ENCODE results near the gene FAM20A. TPM values are rescaled to one million over a fixed set of nuclear protein-coding genes. Genes with fewer than 3 reads are reported as not detected.
"Not testable (repeated sequence)": the region's sequence is repeated elsewhere in the genome, so short reads cannot be mapped to it uniquely, and the experiment has no call there.

Gene FAM20A
- total RNA-seq, 4 donors from 2014 or later, result 0.80 to 3.1 (median 1.4) TPM

DNA sequence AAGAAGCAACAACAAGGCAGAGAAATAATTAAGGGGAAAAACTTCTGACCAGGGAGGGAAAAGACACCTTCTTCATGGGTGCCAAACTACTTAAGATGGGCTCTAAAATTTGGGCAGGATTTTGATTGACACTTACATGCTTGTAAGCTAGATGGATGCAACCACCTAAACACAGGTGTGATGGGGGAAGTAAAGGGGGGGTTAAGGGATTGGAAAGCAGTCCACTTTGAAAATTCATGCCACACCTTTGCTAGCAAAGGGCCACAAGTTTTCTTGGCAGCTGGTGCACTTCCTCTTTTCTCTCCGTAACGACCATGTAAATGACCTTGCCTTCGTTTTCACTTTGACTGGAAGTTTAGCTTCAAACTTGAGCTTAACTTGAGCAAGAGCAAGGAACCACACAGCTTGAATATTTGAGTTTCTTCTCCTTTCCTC, 103.3 kb downstream of the FAM20A start:
- no peaks in the 10 kb centered on the region for H3K36me3 ChIP-seq
- ATAC-seq (no peak), DNase-seq (no peak)
- peaks cover 0 to 6% of the 10 kb centered on the region in 2 donors for H3K4me1 ChIP-seq
- no peak for TF ChIP-seq POLR2A (IDR thresholded peaks at IDR 0.05)
- TF ChIP-seq, protein P1, sequence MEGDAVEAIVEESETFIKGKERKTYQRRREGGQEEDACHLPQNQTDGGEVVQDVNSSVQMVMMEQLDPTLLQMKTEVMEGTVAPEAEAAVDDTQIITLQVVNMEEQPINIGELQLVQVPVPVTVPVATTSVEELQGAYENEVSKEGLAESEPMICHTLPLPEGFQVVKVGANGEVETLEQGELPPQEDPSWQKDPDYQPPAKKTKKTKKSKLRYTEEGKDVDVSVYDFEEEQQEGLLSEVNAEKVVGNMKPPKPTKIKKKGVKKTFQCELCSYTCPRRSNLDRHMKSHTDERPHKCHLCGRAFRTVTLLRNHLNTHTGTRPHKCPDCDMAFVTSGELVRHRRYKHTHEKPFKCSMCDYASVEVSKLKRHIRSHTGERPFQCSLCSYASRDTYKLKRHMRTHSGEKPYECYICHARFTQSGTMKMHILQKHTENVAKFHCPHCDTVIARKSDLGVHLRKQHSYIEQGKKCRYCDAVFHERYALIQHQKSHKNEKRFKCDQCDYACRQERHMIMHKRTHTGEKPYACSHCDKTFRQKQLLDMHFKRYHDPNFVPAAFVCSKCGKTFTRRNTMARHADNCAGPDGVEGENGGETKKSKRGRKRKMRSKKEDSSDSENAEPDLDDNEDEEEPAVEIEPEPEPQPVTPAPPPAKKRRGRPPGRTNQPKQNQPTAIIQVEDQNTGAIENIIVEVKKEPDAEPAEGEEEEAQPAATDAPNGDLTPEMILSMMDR (IDR thresholded peaks at IDR 0.05 in 4 of 5, conservative IDR thresholded peaks at IDR 0.05 in 1 of 5), result no peak
- in situ Hi-C loops (cut with MboI; ENCODE audit: low sequenced_read_pairs in 4 of 4), result no loop called here
- no peaks in the 10 kb centered on the region for H3K27me3 ChIP-seq
- no peak overlapping the region for H3K4me3 ChIP-seq
- intact Hi-C loops (cut with DNase I; ENCODE audit: low total_unique reads), result no loop called here
- no peaks in the 10 kb centered on the region for H3K9me3 ChIP-seq
- no peak overlapping the region for H3K27ac ChIP-seq

DNA sequence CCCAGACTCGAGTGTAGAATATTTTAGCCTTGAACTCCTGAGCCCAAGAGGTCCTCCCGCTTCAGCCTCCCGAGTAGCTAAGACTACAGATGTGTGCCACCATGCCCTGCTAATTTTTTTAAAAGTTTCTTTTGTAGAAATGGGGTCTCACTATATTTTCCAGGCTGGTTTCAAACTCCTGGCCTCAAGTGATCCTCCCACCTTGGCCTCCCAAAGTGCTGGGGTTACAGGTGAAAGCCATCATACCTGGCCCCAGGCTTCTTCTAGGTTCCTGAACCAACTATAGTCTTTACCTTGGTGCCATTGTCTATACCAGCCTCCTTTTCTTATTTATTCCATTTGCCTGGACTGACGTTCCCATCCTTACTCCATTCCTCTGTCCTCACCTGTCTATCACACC, 106.1 kb downstream of the FAM20A start:
- H3K27ac ChIP-seq, result no peak overlapping the region
- H3K27me3 ChIP-seq, result no peaks in the 10 kb centered on the region
- H3K4me3 ChIP-seq, result no peak overlapping the region
- H3K9me3 ChIP-seq, result no peaks in the 10 kb centered on the region
- H3K4me1 ChIP-seq, result peaks cover 3 to 20% of the 10 kb centered on the region in 2 donors
- ATAC-seq, result no peak
- intact Hi-C loops (cut with DNase I; ENCODE audit: low total_unique reads) (no loop called here), in situ Hi-C loops (cut with MboI; ENCODE audit: low sequenced_read_pairs in 4 of 4) (no loop called here)
- DNase-seq, result no peak
- no peaks in the 10 kb centered on the region for H3K36me3 ChIP-seq
- TF ChIP-seq, protein P1 (IDR thresholded peaks at IDR 0.05 in 4 of 5, conservative IDR thresholded peaks at IDR 0.05 in 1 of 5), result no peak
- TF ChIP-seq POLR2A (IDR thresholded peaks at IDR 0.05), result no peak

DNA sequence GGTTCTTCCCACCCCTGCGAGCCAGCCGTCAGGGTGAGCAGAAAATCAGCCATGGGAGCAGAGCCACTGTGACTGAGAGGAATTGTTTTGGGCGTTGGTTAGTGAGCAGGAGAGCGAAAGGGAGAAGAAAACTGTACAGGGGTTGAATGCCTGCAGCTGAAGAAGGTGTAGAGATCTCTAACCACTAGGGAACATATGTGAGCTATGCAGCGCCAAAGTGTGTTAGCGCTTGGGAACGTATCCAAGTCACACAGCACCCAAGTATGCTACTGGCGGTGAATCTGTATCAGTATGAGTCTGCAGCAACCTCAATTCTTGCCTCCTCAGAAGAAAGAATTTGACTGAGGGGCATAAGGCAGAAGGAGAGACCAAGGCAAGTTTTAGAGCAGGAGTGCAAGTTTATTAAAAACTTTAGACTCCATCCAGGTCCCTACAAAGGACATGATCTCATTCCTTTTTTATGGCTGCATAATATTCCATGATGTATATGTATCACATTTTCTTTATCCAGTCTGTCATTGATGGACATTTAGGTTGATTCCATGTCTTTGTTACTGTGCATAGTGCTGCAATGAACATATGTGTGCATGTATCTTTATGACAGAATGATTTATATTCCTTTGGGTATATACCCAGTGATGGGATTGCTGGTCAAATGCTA, 108.6 kb downstream of the FAM20A start:
- Histone ChIP-seq H3K4me1 (peaks cover 6 to 17% of the 10 kb centered on the region in 2 donors), H3K27ac (peak overlapping the region; percentile 19 to 64 (median 58))
- intact Hi-C loops (cut with DNase I; ENCODE audit: low total_unique reads); DNase-seq; H3K9me3 ChIP-seq; ATAC-seq; in situ Hi-C loops (cut with MboI; ENCODE audit: low sequenced_read_pairs in 4 of 4); H3K36me3 ChIP-seq; H3K27me3 ChIP-seq; H3K4me3 ChIP-seq: not testable (repeated sequence)

DNA sequence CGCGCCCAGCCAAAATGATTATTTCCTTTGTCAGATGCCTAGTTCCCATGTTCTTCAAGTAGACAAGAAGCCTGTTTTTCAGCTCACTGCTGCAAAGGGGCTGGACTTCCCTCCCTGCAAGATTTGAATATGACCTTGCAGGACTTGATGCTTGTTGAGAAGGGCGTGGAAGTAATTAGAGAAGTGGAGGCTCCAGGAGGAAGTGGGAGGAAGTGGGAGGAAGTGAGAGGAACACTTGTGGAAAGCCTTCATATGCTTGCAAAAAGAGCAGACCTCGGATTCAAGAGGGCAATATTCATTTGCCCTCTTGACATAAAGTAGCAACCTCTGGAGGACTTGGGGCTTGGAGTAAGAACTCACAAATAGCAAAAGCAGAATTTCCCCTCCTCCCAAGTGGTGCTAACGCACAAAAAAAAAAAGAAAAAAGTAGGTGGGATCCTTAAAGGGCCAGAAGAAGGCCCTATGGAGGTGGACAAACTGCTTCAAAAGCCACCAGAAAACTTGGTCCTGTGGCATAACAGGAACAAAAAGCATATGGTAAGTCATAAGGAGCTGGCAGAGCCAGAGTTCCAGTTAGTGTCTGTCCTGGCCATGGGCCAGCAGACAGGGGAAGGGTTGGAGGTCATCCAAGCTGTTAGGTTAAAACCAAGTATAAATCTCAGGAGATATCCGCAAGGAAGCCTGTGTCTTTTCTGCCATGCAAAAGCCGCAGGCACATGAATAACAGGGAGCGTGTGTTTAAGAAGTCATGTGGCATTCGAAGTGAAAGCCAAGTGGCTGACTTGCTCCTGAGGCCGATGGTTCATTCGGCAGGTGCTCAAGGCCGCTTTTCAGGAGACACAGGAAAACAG, 109.6 kb downstream of the FAM20A start:
- Histone ChIP-seq H3K4me3 (peak overlapping the region in 2 of 4 donors; percentile 15), H3K36me3 (no peaks in the 10 kb centered on the region), H3K4me1 (peaks cover 6 to 17% of the 10 kb centered on the region in 2 donors), H3K9me3 (no peaks in the 10 kb centered on the region), H3K27me3 (no peaks in the 10 kb centered on the region), H3K27ac (peak overlapping the region; percentile 19 to 64 (median 60))
- DNase-seq (peak; percentile 28 to 46), ATAC-seq (peak; percentile 20 to 50)
- intact Hi-C loops (cut with DNase I; ENCODE audit: low total_unique reads), result no loop called here
- no peak for TF ChIP-seq POLR2A (IDR thresholded peaks at IDR 0.05)
- TF ChIP-seq, protein P1 (IDR thresholded peaks at IDR 0.05 in 4 of 5, conservative IDR thresholded peaks at IDR 0.05 in 1 of 5), result no peak
- in situ Hi-C loops (cut with MboI; ENCODE audit: low sequenced_read_pairs in 4 of 4), result no loop called here

DNA sequence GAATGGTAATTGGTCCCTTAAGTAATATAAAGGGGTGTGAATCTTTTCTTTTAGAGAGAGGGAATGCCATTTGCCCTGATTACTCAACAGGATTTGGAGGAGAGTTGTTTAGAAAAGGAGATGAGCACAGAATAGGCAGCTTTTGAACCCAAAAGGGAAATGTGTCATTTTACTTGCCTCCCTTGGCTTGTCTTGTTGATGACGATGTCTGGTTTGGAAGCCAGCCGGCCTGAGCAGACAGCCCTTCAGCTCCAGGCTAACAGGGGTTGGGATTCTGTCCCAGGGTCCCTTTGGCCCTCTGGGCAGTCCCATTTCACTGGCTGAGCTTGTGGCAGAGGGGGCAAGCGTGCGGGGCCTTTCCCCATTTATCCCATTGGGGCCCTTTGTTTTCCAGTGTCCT, 111.2 kb downstream of the FAM20A start:
- in situ Hi-C loops (cut with MboI; ENCODE audit: low sequenced_read_pairs in 4 of 4), result no loop called here
- Histone ChIP-seq H3K9me3 (no peaks in the 10 kb centered on the region), H3K27me3 (no peaks in the 10 kb centered on the region), H3K36me3 (no peaks in the 10 kb centered on the region), H3K4me3 (no peak overlapping the region), H3K27ac (peak overlapping the region in 1 of 4 donors; percentile 62), H3K4me1 (peaks cover 6 to 17% of the 10 kb centered on the region in 2 donors)
- DNase-seq (no peak), ATAC-seq (peak in 1 of 2 donors; percentile 34)
- TF ChIP-seq, protein P1 (IDR thresholded peaks at IDR 0.05 in 4 of 5, conservative IDR thresholded peaks at IDR 0.05 in 1 of 5), result no peak
- no peak for TF ChIP-seq POLR2A (IDR thresholded peaks at IDR 0.05)
- intact Hi-C loops (cut with DNase I; ENCODE audit: low total_unique reads), result no loop called here

Data from gastrocnemius medialis (tissue), 4 donors.